ENCODE data around the gene HEG1.

GRCh38 chr3:125013095-125013494 is 42.7 kb downstream of the HEG1 start:
- TF ChIP-seq, protein P1, sequence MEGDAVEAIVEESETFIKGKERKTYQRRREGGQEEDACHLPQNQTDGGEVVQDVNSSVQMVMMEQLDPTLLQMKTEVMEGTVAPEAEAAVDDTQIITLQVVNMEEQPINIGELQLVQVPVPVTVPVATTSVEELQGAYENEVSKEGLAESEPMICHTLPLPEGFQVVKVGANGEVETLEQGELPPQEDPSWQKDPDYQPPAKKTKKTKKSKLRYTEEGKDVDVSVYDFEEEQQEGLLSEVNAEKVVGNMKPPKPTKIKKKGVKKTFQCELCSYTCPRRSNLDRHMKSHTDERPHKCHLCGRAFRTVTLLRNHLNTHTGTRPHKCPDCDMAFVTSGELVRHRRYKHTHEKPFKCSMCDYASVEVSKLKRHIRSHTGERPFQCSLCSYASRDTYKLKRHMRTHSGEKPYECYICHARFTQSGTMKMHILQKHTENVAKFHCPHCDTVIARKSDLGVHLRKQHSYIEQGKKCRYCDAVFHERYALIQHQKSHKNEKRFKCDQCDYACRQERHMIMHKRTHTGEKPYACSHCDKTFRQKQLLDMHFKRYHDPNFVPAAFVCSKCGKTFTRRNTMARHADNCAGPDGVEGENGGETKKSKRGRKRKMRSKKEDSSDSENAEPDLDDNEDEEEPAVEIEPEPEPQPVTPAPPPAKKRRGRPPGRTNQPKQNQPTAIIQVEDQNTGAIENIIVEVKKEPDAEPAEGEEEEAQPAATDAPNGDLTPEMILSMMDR (IDR thresholded peaks at IDR 0.05; ENCODE audit: insufficient read depth, low read length, poor library complexity, severe bottlenecking) = no peak
- no peak for TF ChIP-seq EZH2phosphoT487 (conservative IDR thresholded peaks at IDR 0.05; ENCODE audit: low read length)

All from SU-DHL-6 (cell line).